ENCODE data around the gene NASP. TPM values are rescaled to one million over a fixed set of nuclear protein-coding genes. Genes with fewer than 3 reads are reported as not detected.

The NASP gene
- total RNA-seq, 1 donor from 2014 or later, result 16.6 TPM

- Histone ChIP-seq H3K4me3 (ENCODE audit: low read depth, low read length) (no peak overlapping the region), H3K27me3 (ENCODE audit: control insufficient read depth, insufficient read depth, low read length) (no peaks in the 10 kb centered on the region), H3K36me3 (ENCODE audit: control insufficient read depth, insufficient read depth, low read length) (peaks cover 9% of the 10 kb centered on the region)
- FAIRE-seq (no peak), DNase-seq (ENCODE audit: low read depth) (no peak)
- no peak for TF ChIP-seq CTCF (IDR thresholded peaks at IDR 0.05; ENCODE audit: insufficient read depth, low read length, severe bottlenecking)
Observed at GRCh38 chr1:45640293-45640692, 56.5 kb downstream of the NASP start.

- Histone ChIP-seq H3K36me3 (ENCODE audit: control insufficient read depth, insufficient read depth, low read length) (peaks cover 10% of the 10 kb centered on the region), H3K27me3 (ENCODE audit: control insufficient read depth, insufficient read depth, low read length) (no peaks in the 10 kb centered on the region), H3K4me3 (ENCODE audit: low read depth, low read length) (no peak overlapping the region)
- FAIRE-seq (no peak), DNase-seq (ENCODE audit: low read depth) (no peak)
- TF ChIP-seq CTCF (IDR thresholded peaks at IDR 0.05; ENCODE audit: insufficient read depth, low read length, severe bottlenecking), result no peak
Observed at GRCh38 chr1:45643321-45643720, 59.5 kb downstream of the NASP start.

GRCh38 chr1:45643978-45644377 is 60.1 kb downstream of the NASP start:
- Histone ChIP-seq H3K4me3 (ENCODE audit: low read depth, low read length) (no peak overlapping the region), H3K36me3 (ENCODE audit: control insufficient read depth, insufficient read depth, low read length) (peaks cover 8% of the 10 kb centered on the region), H3K27me3 (ENCODE audit: control insufficient read depth, insufficient read depth, low read length) (no peaks in the 10 kb centered on the region)
- FAIRE-seq, result no peak
- TF ChIP-seq CTCF (IDR thresholded peaks at IDR 0.05; ENCODE audit: insufficient read depth, low read length, severe bottlenecking), result peak; percentile 15
- DNase-seq (ENCODE audit: low read depth), result no peak

GRCh38 chr1:45644661-45645060 is 60.8 kb downstream of the NASP start:
- Histone ChIP-seq H3K36me3 (ENCODE audit: control insufficient read depth, insufficient read depth, low read length) (peaks cover 6% of the 10 kb centered on the region), H3K27me3 (ENCODE audit: control insufficient read depth, insufficient read depth, low read length) (no peaks in the 10 kb centered on the region), H3K4me3 (ENCODE audit: low read depth, low read length) (no peak overlapping the region)
- FAIRE-seq (no peak), DNase-seq (ENCODE audit: low read depth) (no peak)
- TF ChIP-seq CTCF (IDR thresholded peaks at IDR 0.05; ENCODE audit: insufficient read depth, low read length, severe bottlenecking), result no peak

GRCh38 chr1:45647248-45648021 is 63.6 kb downstream of the NASP start:
- no peak for TF ChIP-seq CTCF (IDR thresholded peaks at IDR 0.05; ENCODE audit: insufficient read depth, low read length, severe bottlenecking)
- no peak overlapping the region for H3K4me3 ChIP-seq (ENCODE audit: low read depth, low read length)
- no peaks in the 10 kb centered on the region for H3K27me3 ChIP-seq (ENCODE audit: control insufficient read depth, insufficient read depth, low read length)
- FAIRE-seq, result no peak
- no peak for DNase-seq (ENCODE audit: low read depth)
- peaks cover 11% of the 10 kb centered on the region for H3K36me3 ChIP-seq (ENCODE audit: control insufficient read depth, insufficient read depth, low read length)
